ENCODE data around the gene C1GALT1C1L. TPM values are rescaled to one million over a fixed set of nuclear protein-coding genes. Genes with fewer than 3 reads are reported as not detected.
A peak's percentile ranks its signal among the peaks of the same experiment; 100 is the strongest.

The C1GALT1C1L gene
- total RNA-seq, 1 experiment from 2014 or later = 0.54 TPM

GRCh38 chr2:43631618-43632317 lies 44.5 kb downstream of the C1GALT1C1L start:
- ChIA-PET POLR2A (no interaction called here), CTCF (interaction anchor here (0.7 kb wide), 1 partner anchor 61 kb away, joined by 5 read pairs; no protein-coding TSS in a partner anchor)
- peaks cover 15% of the 10 kb centered on the region for H3K4me1 ChIP-seq (ENCODE audit: control insufficient read depth, insufficient read depth, low read length)
- H3K27me3 ChIP-seq (ENCODE audit: control insufficient read depth, insufficient read depth, low read length) = no peaks in the 10 kb centered on the region
- peak overlapping the region; percentile 18; the same call in 1 of the 2 replicates for H3K27ac ChIP-seq (ENCODE audit: low read length)
- TF ChIP-seq, protein P1, sequence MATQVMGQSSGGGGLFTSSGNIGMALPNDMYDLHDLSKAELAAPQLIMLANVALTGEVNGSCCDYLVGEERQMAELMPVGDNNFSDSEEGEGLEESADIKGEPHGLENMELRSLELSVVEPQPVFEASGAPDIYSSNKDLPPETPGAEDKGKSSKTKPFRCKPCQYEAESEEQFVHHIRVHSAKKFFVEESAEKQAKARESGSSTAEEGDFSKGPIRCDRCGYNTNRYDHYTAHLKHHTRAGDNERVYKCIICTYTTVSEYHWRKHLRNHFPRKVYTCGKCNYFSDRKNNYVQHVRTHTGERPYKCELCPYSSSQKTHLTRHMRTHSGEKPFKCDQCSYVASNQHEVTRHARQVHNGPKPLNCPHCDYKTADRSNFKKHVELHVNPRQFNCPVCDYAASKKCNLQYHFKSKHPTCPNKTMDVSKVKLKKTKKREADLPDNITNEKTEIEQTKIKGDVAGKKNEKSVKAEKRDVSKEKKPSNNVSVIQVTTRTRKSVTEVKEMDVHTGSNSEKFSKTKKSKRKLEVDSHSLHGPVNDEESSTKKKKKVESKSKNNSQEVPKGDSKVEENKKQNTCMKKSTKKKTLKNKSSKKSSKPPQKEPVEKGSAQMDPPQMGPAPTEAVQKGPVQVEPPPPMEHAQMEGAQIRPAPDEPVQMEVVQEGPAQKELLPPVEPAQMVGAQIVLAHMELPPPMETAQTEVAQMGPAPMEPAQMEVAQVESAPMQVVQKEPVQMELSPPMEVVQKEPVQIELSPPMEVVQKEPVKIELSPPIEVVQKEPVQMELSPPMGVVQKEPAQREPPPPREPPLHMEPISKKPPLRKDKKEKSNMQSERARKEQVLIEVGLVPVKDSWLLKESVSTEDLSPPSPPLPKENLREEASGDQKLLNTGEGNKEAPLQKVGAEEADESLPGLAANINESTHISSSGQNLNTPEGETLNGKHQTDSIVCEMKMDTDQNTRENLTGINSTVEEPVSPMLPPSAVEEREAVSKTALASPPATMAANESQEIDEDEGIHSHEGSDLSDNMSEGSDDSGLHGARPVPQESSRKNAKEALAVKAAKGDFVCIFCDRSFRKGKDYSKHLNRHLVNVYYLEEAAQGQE (IDR thresholded peaks at IDR 0.05; ENCODE audit: insufficient read depth in 1 of 2, low read depth in 2 of 2, low read length in 1 of 2) = no peak
- TF ChIP-seq SIN3A (IDR thresholded peaks at IDR 0.05; ENCODE audit: borderline replicate concordance, insufficient read depth, low read depth, low read length) (no peak), CTCF (IDR thresholded peaks at IDR 0.05) (no peak), TCF7L2 (IDR thresholded peaks at IDR 0.05; ENCODE audit: low read depth, low read length) (no peak), POLR2AphosphoS5 (IDR thresholded peaks at IDR 0.05; ENCODE audit: low read depth, low read length) (no peak)
- in situ Hi-C loops (cut with HindIII; ENCODE audit: low pct_unique_long_range_greater_than_20kb, low sequenced_read_pairs) = no loop called here
- H3K4me3 ChIP-seq (ENCODE audit: low read depth in 2 of 2, low read length in 2 of 2) = no peak overlapping the region
- ATAC-seq = no peak
- H3K9me3 ChIP-seq (ENCODE audit: control insufficient read depth, insufficient read depth, low read depth, low read length) = no peaks in the 10 kb centered on the region
- intact Hi-C loops (cut with micrococcal nuclease; ENCODE audit: unreplicated experiment) = no loop called here
- no peak for DNase-seq (ENCODE audit: low read depth, low spot score)
- BruUV-seq (replicated peaks) = no TSS peak
- no peaks in the 10 kb centered on the region for H3K36me3 ChIP-seq (ENCODE audit: control insufficient read depth, insufficient read depth, low read length)

Other genes with a start within 250 kb of the C1GALT1C1L start
- 37.2 TPM for gene THADA, start 80.4 kb downstream of the C1GALT1C1L start, total RNA-seq (2021; ENCODE audit: unreplicated experiment)
- gene PLEKHH2, start 39.2 kb downstream of the C1GALT1C1L start, total RNA-seq (2021; ENCODE audit: unreplicated experiment) = 15.0 TPM
- gene DYNC2LI1, start 97.6 kb upstream of the C1GALT1C1L start, total RNA-seq (2021; ENCODE audit: unreplicated experiment) = 8.5 TPM
- gene ABCG5, start 162.4 kb upstream of the C1GALT1C1L start, total RNA-seq (2021; ENCODE audit: unreplicated experiment) = 0.05 TPM
- 0.03 TPM for gene ABCG8, start 162.5 kb upstream of the C1GALT1C1L start, total RNA-seq (2021; ENCODE audit: unreplicated experiment)

Measured in Panc1 (cell line).